RWPE1 (cell line): ENCODE results near the gene FYCO1.

Experiments
- CTCF ChIA-PET: fragments of 350-600 bp; sonication (Branson Sonifier 250); formaldehyde crosslinking; extraction: SDS; loops from one replicate; lab custom pipeline; 2021; lab: Yijun Ruan, JAX
- POLR2A ChIA-PET: fragments of 400-600 bp; formaldehyde crosslinking; extraction: SDS; loops from one replicate; lab custom pipeline; 2020; ENCODE audit warnings: antibody characterized with exemption; ENCODE audit not compliant: low non-redundant PET; lab: Yijun Ruan, JAX
- DNase-seq: peaks from one replicate; pipeline ENCODE4 v3.0.0; 2012; ENCODE audit warnings: low spot score
- H3K27ac ChIP-seq: fragments of 450-650 bp; 2 replicates; pipeline ENCODE4 v1.5.1; 2017
- TF ChIP-seq, protein P1 (sequence below): fragments of 450-650 bp; conservative IDR thresholded peaks from 2 replicates; pipeline ENCODE4 v1.5.1; 2017; ENCODE audit warnings: low read depth, mild to moderate bottlenecking

Gene FYCO1

DNA sequence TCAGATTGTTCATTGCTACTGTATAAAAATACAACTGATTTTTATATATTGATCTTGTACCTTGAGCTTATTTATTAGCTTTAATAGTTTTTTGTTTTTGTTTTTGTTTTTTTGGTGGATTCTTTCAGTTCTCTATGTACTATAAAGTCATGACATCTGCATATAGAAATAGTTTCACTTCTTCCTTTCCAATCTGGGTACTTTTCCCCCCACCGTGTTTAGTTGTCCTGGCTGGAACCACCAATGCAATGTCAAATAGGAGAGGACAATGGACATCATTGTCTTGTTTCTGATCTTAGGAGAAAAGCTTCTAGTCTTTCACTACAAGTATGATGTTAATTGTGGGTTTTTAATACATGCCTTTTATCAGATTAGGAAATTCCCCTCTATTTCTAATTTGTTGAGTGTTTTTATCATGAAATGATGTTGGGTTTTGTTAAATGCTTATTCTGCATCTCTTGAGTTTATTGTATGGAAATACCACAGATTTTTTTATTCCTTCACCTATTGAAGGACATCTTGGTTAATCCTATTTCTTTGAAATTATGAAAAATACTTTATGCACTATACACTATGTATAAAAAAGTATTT, 34.4 kb upstream of the FYCO1 start:
- H3K27ac ChIP-seq: no peak overlapping the region
- ChIA-PET POLR2A (no interaction called here), CTCF (no interaction called here)
- TF ChIP-seq, protein P1, sequence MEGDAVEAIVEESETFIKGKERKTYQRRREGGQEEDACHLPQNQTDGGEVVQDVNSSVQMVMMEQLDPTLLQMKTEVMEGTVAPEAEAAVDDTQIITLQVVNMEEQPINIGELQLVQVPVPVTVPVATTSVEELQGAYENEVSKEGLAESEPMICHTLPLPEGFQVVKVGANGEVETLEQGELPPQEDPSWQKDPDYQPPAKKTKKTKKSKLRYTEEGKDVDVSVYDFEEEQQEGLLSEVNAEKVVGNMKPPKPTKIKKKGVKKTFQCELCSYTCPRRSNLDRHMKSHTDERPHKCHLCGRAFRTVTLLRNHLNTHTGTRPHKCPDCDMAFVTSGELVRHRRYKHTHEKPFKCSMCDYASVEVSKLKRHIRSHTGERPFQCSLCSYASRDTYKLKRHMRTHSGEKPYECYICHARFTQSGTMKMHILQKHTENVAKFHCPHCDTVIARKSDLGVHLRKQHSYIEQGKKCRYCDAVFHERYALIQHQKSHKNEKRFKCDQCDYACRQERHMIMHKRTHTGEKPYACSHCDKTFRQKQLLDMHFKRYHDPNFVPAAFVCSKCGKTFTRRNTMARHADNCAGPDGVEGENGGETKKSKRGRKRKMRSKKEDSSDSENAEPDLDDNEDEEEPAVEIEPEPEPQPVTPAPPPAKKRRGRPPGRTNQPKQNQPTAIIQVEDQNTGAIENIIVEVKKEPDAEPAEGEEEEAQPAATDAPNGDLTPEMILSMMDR: no peak
- DNase-seq: no peak

DNA sequence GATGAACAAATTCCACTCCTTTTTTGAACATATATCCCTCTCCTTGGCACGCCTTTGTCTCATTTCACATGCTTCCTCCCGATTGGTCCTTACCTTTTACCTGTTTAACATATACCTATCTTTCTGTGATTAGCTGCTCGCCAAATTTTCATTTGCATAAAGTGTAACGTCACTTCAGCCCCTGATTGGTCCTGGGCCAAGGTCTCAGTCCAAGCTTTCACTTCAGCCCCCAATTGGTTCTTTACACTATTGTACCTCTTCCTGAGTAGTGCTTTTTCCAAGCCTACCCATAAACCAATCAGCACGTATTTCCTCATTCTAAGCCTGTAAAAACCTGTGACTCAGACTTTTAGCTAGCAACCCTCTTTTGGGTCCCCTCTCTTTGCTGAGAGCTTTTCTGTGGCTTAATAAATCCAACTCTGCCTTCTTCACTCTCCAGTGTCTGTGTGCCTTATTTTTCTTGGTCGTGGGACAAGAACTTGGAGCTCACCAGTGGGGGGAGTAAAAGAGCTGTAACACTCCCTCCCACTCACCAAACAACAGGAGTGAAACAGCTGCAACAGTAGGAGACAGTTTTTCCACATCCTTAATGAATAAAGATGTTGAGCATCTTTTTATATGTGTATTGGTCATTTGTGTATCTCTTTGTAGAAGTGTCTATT, 32.2 kb upstream of the FYCO1 start:
- ChIA-PET POLR2A (no interaction called here), CTCF (no interaction called here)
- no peak for DNase-seq
- no peak overlapping the region for H3K27ac ChIP-seq
- TF ChIP-seq, protein P1: no peak

DNA sequence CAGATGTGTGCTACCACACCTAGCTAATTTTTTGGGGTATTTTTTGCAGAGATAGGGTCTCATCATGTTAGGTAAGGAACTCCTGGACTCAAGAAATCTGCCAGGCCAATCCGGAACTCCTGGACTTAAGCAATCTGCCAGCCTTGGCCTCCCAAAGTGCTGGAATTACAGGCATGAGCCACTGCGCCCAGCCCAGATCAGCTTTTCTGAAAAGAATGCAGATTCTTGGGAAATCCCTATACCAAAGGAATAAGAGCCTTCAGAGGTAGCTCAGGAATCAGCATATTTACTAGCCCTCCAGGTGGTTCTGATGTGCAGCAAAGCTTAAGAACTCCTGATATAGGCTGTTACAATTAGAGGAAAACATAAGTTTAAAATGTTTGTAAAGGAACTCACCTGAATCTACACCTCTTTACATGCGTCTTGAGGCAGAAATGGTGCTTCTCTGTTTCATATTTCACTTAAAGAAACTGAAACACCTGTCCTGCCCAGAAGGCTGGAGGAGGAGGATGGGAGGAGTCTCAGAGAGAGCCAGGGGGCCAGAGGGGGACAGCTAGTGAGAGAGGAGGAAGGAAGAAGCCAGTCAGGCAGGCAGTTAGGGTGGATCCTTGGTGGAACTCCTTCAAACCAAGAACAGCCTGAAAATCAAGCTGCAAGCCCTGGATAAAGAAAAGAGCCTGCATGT, 31.5 kb upstream of the FYCO1 start, which contains the start of gene XCR1:
XCR1 (minus strand) TSS at position 463 of the 685 bp plus-strand sequence. CDS start 5,536 bp downstream, outside the sequence.
- no peak for DNase-seq
- ChIA-PET POLR2A (no interaction called here), CTCF (no interaction called here)
- TF ChIP-seq, protein P1: no peak
- no peak within 1 kb of the TSS for H3K27ac ChIP-seq

DNA sequence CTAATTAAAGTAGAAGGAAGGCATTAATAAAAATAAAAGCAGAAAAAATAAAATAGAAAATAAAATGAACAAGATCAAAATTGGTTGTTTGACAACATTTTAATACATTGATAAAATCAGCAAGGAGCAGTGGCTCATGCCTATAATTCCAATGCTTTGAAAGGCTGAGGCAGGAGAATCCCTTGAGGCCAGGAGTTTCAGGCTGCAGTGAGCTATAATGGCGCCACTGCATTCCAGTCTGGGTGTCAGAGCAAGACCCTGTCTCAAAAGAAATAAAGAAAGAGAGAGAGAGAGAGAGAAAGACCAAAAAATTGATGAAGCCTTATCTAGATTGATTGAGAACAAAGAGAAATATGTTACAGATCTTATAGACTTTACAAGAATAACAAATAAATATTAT, 29.5 kb upstream of the FYCO1 start:
- DNase-seq: no peak
- ChIA-PET POLR2A (no interaction called here), CTCF (no interaction called here)
- TF ChIP-seq, protein P1: no peak
- H3K27ac ChIP-seq: no peak overlapping the region

- POLR2A ChIA-PET: no interaction called here
- TF ChIP-seq, protein P1: no peak
- CTCF ChIA-PET: no interaction called here
- no peak for DNase-seq
- no peak overlapping the region for H3K27ac ChIP-seq
These were observed 28.5 kb upstream of the FYCO1 start for GRCh38 chr3:46024131-46024530.

- H3K27ac ChIP-seq: no peak overlapping the region
- TF ChIP-seq, protein P1: no peak
- no peak for DNase-seq
- CTCF ChIA-PET: no interaction called here
- POLR2A ChIA-PET: no interaction called here
These were observed 27.5 kb upstream of the FYCO1 start for GRCh38 chr3:46022909-46023785.
